Tibial artery (tissue), 4 donors: ENCODE measurements around the gene PLXNA2.

Experiments used
- DNase-seq, 2 donors: peaks; one replicate each; pipeline ENCODE4 v3.0.0-alpha.2; 2019
- H3K27ac ChIP-seq, 2 donors: fragments of 200-600 bp; sonication (generic) in 1 of 2; 1 replicate in 1 of 2; 2 replicates in 1 of 2; pipeline ENCODE4 v1.5.1; 2018 to 2019; ENCODE audit warnings: mild to moderate bottlenecking in 1 of 2
- H3K27me3 ChIP-seq, 2 donors: fragments of 200-600 bp; sonication (generic) in 1 of 2; one replicate each; pipeline versions ENCODE4 v1.5.1 to v1.6.0; 2016 to 2019
- H3K36me3 ChIP-seq, 3 donors: fragments of 200-600 bp; sonication (generic) in 2 of 3; one replicate each; pipeline ENCODE4 v1.5.1; 2016 to 2019; ENCODE audit warnings: mild to moderate bottlenecking in 2 of 3
- H3K4me1 ChIP-seq, 4 donors: fragments of 200-600 bp; sonication (generic) in 2 of 4; 1 replicate in 3 of 4; 2 replicates in 1 of 4; pipeline ENCODE4 v1.5.1; 2016 to 2019
- H3K4me3 ChIP-seq, 2 donors: fragments of 200-600 bp; sonication (generic) in 1 of 2; 1 replicate in 1 of 2; 2 replicates in 1 of 2; pipeline ENCODE4 v1.5.1; 2018 to 2019; ENCODE audit warnings: mild to moderate bottlenecking in 2 of 2
- H3K9me3 ChIP-seq, 3 donors: fragments of 200-600 bp; sonication (generic) in 1 of 3; one replicate each; pipeline ENCODE4 v1.5.1; 2016 to 2019
- intact Hi-C: fragments of 100-400 bp; cut with DNase I; formaldehyde crosslinking; loops from one replicate; pipeline ENCODE4 v1.15.0; 2023; ENCODE audit warnings: low total_unique reads
- TF ChIP-seq, protein P1 (sequence below), 2 experiments: fragments of 200-600 bp in 1 of 2; fragments of 450-650 bp in 1 of 2; IDR thresholded peaks; one replicate each; pipeline ENCODE4 v1.5.1; 2017 to 2019; ENCODE audit warnings: antibody characterized with exemption in 2 of 2, mild to moderate bottlenecking in 1 of 2, moderate library complexity in 1 of 2

PLXNA2 gene

DNA sequence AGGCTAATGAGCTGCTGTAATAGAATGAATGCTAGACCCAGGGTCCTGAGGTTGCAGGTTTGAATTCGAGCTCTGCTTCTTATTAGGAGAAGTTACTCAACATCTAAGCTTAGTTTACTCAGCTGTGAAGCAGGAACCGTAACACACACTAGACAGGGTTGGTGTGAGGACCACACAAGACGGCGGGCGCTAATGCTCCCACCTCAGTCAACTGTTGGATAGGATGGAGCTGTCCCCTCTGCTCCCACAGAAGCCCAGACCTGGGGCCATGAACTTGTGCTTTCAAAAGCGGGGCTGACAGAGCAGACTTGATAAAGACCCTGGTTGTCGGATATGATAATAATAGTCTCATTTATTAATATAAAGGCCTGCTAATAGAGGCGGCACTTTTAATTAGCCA, 234.9 kb downstream of the PLXNA2 start:
- H3K4me3 ChIP-seq, result no peak overlapping the region
- TF ChIP-seq, protein P1, sequence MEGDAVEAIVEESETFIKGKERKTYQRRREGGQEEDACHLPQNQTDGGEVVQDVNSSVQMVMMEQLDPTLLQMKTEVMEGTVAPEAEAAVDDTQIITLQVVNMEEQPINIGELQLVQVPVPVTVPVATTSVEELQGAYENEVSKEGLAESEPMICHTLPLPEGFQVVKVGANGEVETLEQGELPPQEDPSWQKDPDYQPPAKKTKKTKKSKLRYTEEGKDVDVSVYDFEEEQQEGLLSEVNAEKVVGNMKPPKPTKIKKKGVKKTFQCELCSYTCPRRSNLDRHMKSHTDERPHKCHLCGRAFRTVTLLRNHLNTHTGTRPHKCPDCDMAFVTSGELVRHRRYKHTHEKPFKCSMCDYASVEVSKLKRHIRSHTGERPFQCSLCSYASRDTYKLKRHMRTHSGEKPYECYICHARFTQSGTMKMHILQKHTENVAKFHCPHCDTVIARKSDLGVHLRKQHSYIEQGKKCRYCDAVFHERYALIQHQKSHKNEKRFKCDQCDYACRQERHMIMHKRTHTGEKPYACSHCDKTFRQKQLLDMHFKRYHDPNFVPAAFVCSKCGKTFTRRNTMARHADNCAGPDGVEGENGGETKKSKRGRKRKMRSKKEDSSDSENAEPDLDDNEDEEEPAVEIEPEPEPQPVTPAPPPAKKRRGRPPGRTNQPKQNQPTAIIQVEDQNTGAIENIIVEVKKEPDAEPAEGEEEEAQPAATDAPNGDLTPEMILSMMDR (IDR thresholded peaks at IDR 0.05), result no peak
- H3K9me3 ChIP-seq, result no peaks in the 10 kb centered on the region
- H3K27ac ChIP-seq, result no peak overlapping the region
- intact Hi-C loops, result no loop called here
- no peaks in the 10 kb centered on the region for H3K36me3 ChIP-seq
- H3K4me1 ChIP-seq, result peaks cover 0 to 10% (median 0%) of the 10 kb centered on the region in 4 donors
- DNase-seq, result no peak
- no peaks in the 10 kb centered on the region for H3K27me3 ChIP-seq

DNA sequence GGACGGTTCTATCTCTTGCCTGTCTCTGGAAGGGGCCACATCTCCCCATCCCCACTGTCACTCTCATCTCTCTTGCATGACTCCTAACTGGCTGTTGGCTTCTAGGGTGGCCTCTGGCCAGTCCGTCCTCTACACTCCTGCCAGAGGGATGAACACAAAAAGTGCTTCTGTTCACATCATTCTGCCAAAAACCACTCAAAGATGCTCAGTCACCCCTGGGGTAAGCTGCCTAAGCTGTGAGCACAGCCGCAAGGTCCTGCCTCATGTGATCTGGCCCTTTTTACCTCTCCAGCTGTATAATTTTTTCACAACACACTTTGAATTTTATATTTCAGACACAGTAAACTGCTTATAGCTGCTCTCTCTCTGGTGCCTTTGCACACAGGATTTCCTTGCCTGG, 235.7 kb downstream of the PLXNA2 start:
- Histone ChIP-seq H3K27ac (no peak overlapping the region), H3K4me3 (no peak overlapping the region)
- TF ChIP-seq, protein P1 (IDR thresholded peaks at IDR 0.05), result no peak

DNA sequence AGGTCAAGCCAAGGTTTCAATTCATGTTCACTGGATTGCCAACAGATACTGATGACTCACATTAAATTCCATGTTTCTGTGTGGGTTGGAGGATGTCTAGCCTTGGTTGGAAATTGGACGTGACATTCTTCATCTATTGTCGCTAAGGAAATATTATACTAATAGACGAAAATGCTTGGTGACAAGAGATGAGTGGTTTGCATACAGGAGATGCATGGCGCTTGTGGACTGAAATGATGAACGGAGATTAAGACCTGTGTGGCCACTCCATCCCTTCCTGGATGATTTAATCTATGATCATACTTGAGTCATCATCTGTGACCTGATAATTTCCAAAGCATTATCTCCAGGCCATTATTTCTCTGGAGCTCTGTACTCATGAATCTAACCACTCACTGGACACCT, 236.2 kb downstream of the PLXNA2 start:
- Histone ChIP-seq H3K36me3 (no peaks in the 10 kb centered on the region), H3K4me3 (no peak overlapping the region), H3K27ac (no peak overlapping the region), H3K4me1 (peaks cover 0 to 11% (median 0%) of the 10 kb centered on the region in 4 donors), H3K27me3 (no peaks in the 10 kb centered on the region), H3K9me3 (no peaks in the 10 kb centered on the region)
- DNase-seq, result no peak
- TF ChIP-seq, protein P1 (IDR thresholded peaks at IDR 0.05), result no peak
- intact Hi-C loops, result no loop called here

More for the DNA sequence above, 235.7 kb downstream of the PLXNA2 start:
- peaks cover 0 to 11% (median 0%) of the 10 kb centered on the region in 4 donors for H3K4me1 ChIP-seq
- H3K9me3 ChIP-seq, result no peaks in the 10 kb centered on the region
- no peaks in the 10 kb centered on the region for H3K36me3 ChIP-seq
- DNase-seq, result no peak
- H3K27me3 ChIP-seq, result no peaks in the 10 kb centered on the region
- intact Hi-C loops, result no loop called here

DNA sequence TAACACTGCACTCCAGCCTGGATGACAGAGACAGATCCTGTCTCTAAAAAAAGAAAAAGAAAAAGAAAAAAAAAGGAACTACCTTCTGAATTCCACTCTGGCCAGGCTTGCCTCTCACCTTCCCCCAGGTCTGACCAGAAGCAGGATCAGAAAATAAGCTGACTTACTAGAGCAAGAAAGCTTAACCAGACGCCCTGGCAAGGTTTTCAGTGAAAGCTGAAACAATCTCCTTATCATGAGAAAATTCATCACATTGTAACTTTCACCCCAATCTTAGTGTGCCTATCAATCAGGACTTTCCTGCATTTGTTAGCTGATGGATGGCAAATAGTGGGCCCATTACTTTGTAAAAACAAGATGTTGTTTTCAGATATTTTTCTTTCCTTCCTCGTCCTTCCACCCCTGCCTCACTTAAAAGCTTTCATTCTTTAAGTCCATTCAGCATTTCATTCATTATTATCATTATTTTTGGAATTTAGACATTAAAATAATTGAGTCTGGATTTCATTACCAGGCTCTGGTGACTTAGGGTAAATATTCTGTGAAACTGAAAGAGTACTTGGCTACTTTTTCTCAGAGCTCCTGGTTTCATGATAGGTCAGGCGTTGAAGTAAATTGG, 236.8 kb downstream of the PLXNA2 start:
- DNase-seq, result no peak
- no peaks in the 10 kb centered on the region for H3K27me3 ChIP-seq
- H3K4me1 ChIP-seq, result peaks cover 0 to 11% (median 0%) of the 10 kb centered on the region in 4 donors
- TF ChIP-seq, protein P1 (IDR thresholded peaks at IDR 0.05), result no peak
- H3K36me3 ChIP-seq, result no peaks in the 10 kb centered on the region
- intact Hi-C loops, result no loop called here
- H3K9me3 ChIP-seq, result no peaks in the 10 kb centered on the region
- no peak overlapping the region for H3K27ac ChIP-seq
- no peak overlapping the region for H3K4me3 ChIP-seq

DNA sequence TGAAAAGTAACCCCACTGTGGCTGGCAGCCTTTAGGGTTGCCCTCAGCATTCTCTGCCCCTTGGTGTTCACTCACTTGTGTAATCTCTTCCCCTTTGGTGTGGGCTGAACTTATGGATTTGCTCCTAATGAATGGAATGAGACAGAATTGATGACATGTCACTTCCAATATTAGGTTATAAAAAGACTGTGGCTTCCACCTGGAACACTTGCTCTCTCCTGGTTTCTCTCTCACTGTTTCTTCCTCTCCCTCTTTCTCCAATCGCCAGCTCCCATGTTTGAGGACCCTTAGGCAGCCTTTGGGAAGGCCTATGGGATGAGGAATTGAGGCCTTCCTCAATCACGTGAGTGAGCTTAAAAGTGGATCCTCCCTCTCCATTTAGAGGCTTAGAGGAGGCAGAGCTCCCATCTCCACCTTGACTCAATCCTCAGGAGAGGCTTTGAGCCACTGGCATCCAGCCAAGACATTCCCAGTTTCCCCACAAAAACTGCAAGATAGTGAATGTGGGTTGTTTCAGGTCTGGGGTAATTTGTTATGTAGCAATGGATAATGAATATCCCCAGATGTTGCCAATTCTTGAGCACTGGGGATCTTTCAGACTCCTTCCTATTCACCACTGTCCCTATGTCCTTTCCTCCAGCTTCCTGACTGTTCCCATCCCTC, 237.8 kb downstream of the PLXNA2 start:
- Histone ChIP-seq H3K36me3 (no peaks in the 10 kb centered on the region), H3K27ac (no peak overlapping the region), H3K4me1 (peaks cover 0 to 11% (median 0%) of the 10 kb centered on the region in 4 donors), H3K9me3 (no peaks in the 10 kb centered on the region), H3K27me3 (no peaks in the 10 kb centered on the region), H3K4me3 (no peak overlapping the region)
- TF ChIP-seq, protein P1 (IDR thresholded peaks at IDR 0.05), result no peak
- intact Hi-C loops, result no loop called here
- no peak for DNase-seq
